Uterus (tissue), 2 donors: Measurements from ENCODE around the gene KBTBD8.

Source experiments
- POLR2A ChIP-seq, 2 donors: fragments of 450-650 bp; IDR thresholded peaks; one replicate each; pipeline ENCODE4 v1.6.1; 2016; ENCODE audit warnings: antibody characterized with exemption in 2 of 2, mild to moderate bottlenecking in 1 of 2, moderate library complexity in 1 of 2
- TF ChIP-seq, protein P1 (sequence below), 4 experiments: fragments of 200-600 bp in 2 of 4; fragments of 450-650 bp in 2 of 4; sonication (generic) in 2 of 4; IDR thresholded peaks; one replicate each; pipeline ENCODE4 v1.5.1; 2016 to 2019; ENCODE audit warnings: antibody characterized with exemption in 4 of 4, mild to moderate bottlenecking in 2 of 4, moderate library complexity in 1 of 4

DNA sequence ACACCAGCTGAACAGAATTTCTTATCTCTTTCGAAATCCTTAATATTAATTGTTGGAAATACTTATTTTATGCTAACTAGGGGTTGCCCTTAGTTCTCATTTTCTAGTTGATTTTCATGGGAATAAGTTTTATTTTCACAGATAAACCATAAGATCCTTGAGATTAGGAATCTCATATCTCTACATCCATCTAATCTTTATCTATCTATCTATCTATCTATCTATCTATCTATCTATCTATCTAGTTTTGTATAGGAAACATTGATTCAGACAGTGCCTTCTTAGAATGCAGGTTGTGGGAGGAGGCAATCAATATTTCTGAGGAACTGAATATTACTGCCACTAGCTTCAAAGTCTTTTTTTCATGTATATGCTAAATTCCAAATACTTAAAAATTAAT, 3.5 kb upstream of the KBTBD8 start:
- TF ChIP-seq, protein P1, sequence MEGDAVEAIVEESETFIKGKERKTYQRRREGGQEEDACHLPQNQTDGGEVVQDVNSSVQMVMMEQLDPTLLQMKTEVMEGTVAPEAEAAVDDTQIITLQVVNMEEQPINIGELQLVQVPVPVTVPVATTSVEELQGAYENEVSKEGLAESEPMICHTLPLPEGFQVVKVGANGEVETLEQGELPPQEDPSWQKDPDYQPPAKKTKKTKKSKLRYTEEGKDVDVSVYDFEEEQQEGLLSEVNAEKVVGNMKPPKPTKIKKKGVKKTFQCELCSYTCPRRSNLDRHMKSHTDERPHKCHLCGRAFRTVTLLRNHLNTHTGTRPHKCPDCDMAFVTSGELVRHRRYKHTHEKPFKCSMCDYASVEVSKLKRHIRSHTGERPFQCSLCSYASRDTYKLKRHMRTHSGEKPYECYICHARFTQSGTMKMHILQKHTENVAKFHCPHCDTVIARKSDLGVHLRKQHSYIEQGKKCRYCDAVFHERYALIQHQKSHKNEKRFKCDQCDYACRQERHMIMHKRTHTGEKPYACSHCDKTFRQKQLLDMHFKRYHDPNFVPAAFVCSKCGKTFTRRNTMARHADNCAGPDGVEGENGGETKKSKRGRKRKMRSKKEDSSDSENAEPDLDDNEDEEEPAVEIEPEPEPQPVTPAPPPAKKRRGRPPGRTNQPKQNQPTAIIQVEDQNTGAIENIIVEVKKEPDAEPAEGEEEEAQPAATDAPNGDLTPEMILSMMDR (IDR thresholded peaks at IDR 0.05), result no peak
- TF ChIP-seq POLR2A (IDR thresholded peaks at IDR 0.05), result no peak
